Endothelial cell of umbilical vein (primary cell): Measurements from ENCODE around the gene COA4. TPM values are rescaled to one million over a fixed set of nuclear protein-coding genes. Genes with fewer than 3 reads are reported as not detected.

ENCODE experiments used
- BruUV-seq: library from RNA; stranded (reverse); fragments of 400-500 nt; replicated peaks from 2 replicates; lab custom pipeline; 2021; lab: Mats Ljungman, UMichigan
- CTCF ChIA-PET: fragments of 300-600, 350-600 bp; sonication (Branson Sonifier 250); formaldehyde crosslinking; loops from one replicate; lab custom pipeline; 2021; ENCODE audit warnings: antibody characterized with exemption, inconsistent platforms; lab: Charles Lee
- POLR2A ChIA-PET: fragments of 300-600, 350-600 bp; sonication (Branson Sonifier 250); formaldehyde crosslinking; loops from one replicate; lab custom pipeline; 2021; ENCODE audit warnings: antibody characterized with exemption, inconsistent platforms; lab: Charles Lee
- DNase-seq: peaks from one replicate; pipeline ENCODE4 v3.0.0-alpha.2; 2011; ENCODE audit warnings: low read depth, low spot score
- FAIRE-seq: peaks from 2 replicates; lab custom pipeline; 2011; peaks lifted over from hg19 to GRCh38; lab: Jason Lieb, UNC
- H2AFZ ChIP-seq: 2 replicates; pipeline ENCODE4 v1.6.0; 2012; ENCODE audit warnings: low read depth, low read length, control low read depth, inconsistent platforms
- H3K27ac ChIP-seq: 2 replicates; pipeline ENCODE4 v1.5.1; 2011; ENCODE audit warnings: low read depth, mild to moderate bottlenecking, control low read depth, low read length, moderate library complexity; ENCODE audit not compliant: insufficient read depth
- H3K27me3 ChIP-seq, 2 experiments: 2 replicates each; pipeline versions ENCODE4 v1.6.0 to v1.6.1; 2011; ENCODE audit warnings: low read length in 2 of 2, mixed read lengths in 1 of 2; ENCODE audit not compliant: control insufficient read depth in 2 of 2, insufficient read depth in 2 of 2
- H3K36me3 ChIP-seq, 2 experiments: 2 replicates in 1 of 2; 3 replicates in 1 of 2; pipeline ENCODE4 v1.5.1; 2011; ENCODE audit warnings: low read length in 2 of 2, mild to moderate bottlenecking in 1 of 2, moderate library complexity in 1 of 2; ENCODE audit not compliant: control insufficient read depth in 2 of 2, insufficient read depth in 2 of 2; ENCODE audit errors: extremely low read depth in 1 of 2
- H3K4me1 ChIP-seq: 3 replicates; pipeline ENCODE4 v1.5.1; 2011; ENCODE audit warnings: mild to moderate bottlenecking, low read length; ENCODE audit not compliant: control insufficient read depth, insufficient read depth; ENCODE audit errors: extremely low read depth
- H3K4me2 ChIP-seq: 2 replicates; pipeline ENCODE4 v1.6.1; 2011; ENCODE audit warnings: low read length, control low read depth, mixed read lengths; ENCODE audit not compliant: insufficient read depth
- H3K4me3 ChIP-seq, 3 experiments: fragments of 200-600 bp in 1 of 3; sonication (generic), shearing (Covaris generic) in 1 of 3; replicated peaks in 1 of 3; 2 replicates each; pipeline ENCODE4 v1.5.1; 2011 to 2016; ENCODE audit warnings: control low read depth in 3 of 3, low read length in 3 of 3, mild to moderate bottlenecking in 2 of 3, inconsistent platforms in 1 of 3, low read depth in 1 of 3, moderate library complexity in 1 of 3; ENCODE audit not compliant: insufficient read depth in 1 of 3
- H3K79me2 ChIP-seq: 2 replicates; pipeline ENCODE4 v1.6.0; 2012; ENCODE audit warnings: low read length, inconsistent platforms; ENCODE audit not compliant: control insufficient read depth, insufficient read depth
- H3K9ac ChIP-seq: replicated peaks from 2 replicates; pipeline ENCODE3; 2011; ENCODE audit warnings: low read length, control low read depth; ENCODE audit not compliant: insufficient read depth; ENCODE audit errors: extremely low read depth
- H3K9me1 ChIP-seq: replicated peaks from 3 replicates; pipeline ENCODE4 v1.6.0; 2011; ENCODE audit warnings: mild to moderate bottlenecking, low read length; ENCODE audit not compliant: control insufficient read depth, insufficient read depth; ENCODE audit errors: extremely low read depth
- H3K9me3 ChIP-seq: replicated peaks from 2 replicates; pipeline ENCODE4 v1.5.1; 2012; ENCODE audit warnings: low read length, inconsistent platforms; ENCODE audit not compliant: control insufficient read depth, insufficient read depth
- H4K20me1 ChIP-seq: replicated peaks from 2 replicates; pipeline ENCODE3; 2011; ENCODE audit warnings: mild to moderate bottlenecking, low read length; ENCODE audit not compliant: control insufficient read depth, insufficient read depth; ENCODE audit errors: extremely low read depth
- EZH2 ChIP-seq: IDR thresholded peaks from 2 replicates; pipeline ENCODE4 v1.6.1; 2012; ENCODE audit warnings: borderline replicate concordance, low read depth, mild to moderate bottlenecking, moderate library complexity, low read length, inconsistent platforms; ENCODE audit not compliant: severe bottlenecking
- FOS ChIP-seq: IDR thresholded peaks from 2 replicates; pipeline ENCODE4 v1.6.1; 2011; ENCODE audit warnings: mild to moderate bottlenecking, low read length, moderate library complexity, borderline replicate concordance; ENCODE audit not compliant: insufficient read depth
- GATA2 ChIP-seq: IDR thresholded peaks from 2 replicates; pipeline ENCODE4 v1.7.0; 2011; ENCODE audit warnings: low read depth, mild to moderate bottlenecking, moderate library complexity, mixed read lengths, low read length; ENCODE audit not compliant: insufficient read length, insufficient read depth
- MYC ChIP-seq: IDR thresholded peaks from one replicate; pipeline ENCODE4 v1.6.1; 2011; ENCODE audit warnings: mild to moderate bottlenecking, low read depth, low read length
- POLR2A ChIP-seq: IDR thresholded peaks from 2 replicates; pipeline ENCODE4 v1.6.1; 2012; ENCODE audit warnings: low read depth, mild to moderate bottlenecking, control low read depth, low read length
- POLR2AphosphoS5 ChIP-seq: IDR thresholded peaks from 2 replicates; pipeline ENCODE4 v1.6.1; 2012; ENCODE audit warnings: low read depth, mild to moderate bottlenecking, control low read depth, low read length, moderate library complexity; ENCODE audit not compliant: insufficient read depth
- dilution Hi-C: fragments of 300-500 bp; cut with MboI; formaldehyde crosslinking; loops from one replicate; pipeline ENCODE4 v1.15.0; 2019; ENCODE audit warnings: low sequenced_read_pairs; ENCODE audit not compliant: extremely low pct_ligation_motif_present
- intact Hi-C: fragments of 100-400 bp; cut with micrococcal nuclease; formaldehyde crosslinking; loops from one replicate; pipeline ENCODE4 v1.10.0; 2022
- polyA plus RNA-seq, 4 experiments: library from polyadenylated mRNA; depleted of rRNA in 3 of 4; stranded (reverse) in 3 of 4; unstranded in 1 of 4; fragments of >200 nt; gene quantifications; 2 replicates each; pipeline versions ENCODE4 v1.2.1 to v1.2.3, GENCODE V29; 2011 to 2012; ENCODE audit warnings: missing spikeins in 1 of 4
- total RNA-seq: library from RNA; stranded (reverse); gene quantifications from 2 replicates; pipeline ENCODE4 v1.2.3, GENCODE V29; 2021
- TF ChIP-seq, protein P1 (sequence below), 2 donors: IDR thresholded peaks; 1 replicate in 1 of 2; 2 replicates in 1 of 2; pipeline ENCODE4 v1.5.1; 2011; ENCODE audit warnings: low read length in 2 of 2, mild to moderate bottlenecking in 2 of 2, moderate library complexity in 2 of 2, control low read depth in 1 of 2, inconsistent platforms in 1 of 2, low read depth in 1 of 2; ENCODE audit not compliant: insufficient read depth in 1 of 2; ENCODE audit errors: extremely low read depth in 1 of 2
- TF ChIP-seq, protein P2 (sequence below): IDR thresholded peaks from 2 replicates; pipeline ENCODE4 v1.6.1; 2011; ENCODE audit not compliant: insufficient read depth, insufficient read length

Gene COA4
- total and polyA plus RNA-seq, 2 donors (not counting 3 experiments of a cell fraction or from before 2014, with no cell fraction given): 58.1 to 120 TPM

DNA sequence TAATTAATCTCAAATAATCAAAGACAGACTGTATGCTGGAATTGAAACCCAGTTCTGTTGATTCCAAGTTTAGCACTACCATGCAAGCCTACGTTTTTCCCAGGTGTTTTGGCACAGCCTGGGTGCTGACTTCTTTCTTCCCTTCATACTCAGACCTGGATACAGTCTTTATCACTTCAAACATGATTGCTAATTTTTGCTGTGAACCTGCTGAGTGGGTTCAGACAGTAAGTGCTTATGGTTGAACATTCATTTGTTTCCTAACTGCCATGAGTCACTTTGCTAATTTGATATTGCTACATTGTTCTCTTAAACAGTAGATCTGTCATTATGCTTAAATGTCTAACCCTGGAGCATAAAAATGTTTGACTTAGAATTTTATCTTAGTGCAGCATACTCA is 12.4 kb upstream of the COA4 start:
- Histone ChIP-seq H2AFZ (no peak overlapping the region), H3K9ac (no peak overlapping the region), H3K4me2 (no peak overlapping the region), H4K20me1 (no peaks in the 10 kb centered on the region), H3K9me3 (no peaks in the 10 kb centered on the region), H3K4me1 (no peaks in the 10 kb centered on the region), H3K36me3 (no peaks in the 10 kb centered on the region), H3K27ac (no peak overlapping the region), H3K27me3 (no peaks in the 10 kb centered on the region), H3K9me1 (no peaks in the 10 kb centered on the region), H3K79me2 (no peaks in the 10 kb centered on the region), H3K4me3 (no peak overlapping the region)
- FAIRE-seq (peak; percentile 69), DNase-seq (peak; percentile 49)
- no TSS peak for BruUV-seq
- intact Hi-C loops: no loop called here
- TF ChIP-seq MYC: no peak
- TF ChIP-seq, protein P1, sequence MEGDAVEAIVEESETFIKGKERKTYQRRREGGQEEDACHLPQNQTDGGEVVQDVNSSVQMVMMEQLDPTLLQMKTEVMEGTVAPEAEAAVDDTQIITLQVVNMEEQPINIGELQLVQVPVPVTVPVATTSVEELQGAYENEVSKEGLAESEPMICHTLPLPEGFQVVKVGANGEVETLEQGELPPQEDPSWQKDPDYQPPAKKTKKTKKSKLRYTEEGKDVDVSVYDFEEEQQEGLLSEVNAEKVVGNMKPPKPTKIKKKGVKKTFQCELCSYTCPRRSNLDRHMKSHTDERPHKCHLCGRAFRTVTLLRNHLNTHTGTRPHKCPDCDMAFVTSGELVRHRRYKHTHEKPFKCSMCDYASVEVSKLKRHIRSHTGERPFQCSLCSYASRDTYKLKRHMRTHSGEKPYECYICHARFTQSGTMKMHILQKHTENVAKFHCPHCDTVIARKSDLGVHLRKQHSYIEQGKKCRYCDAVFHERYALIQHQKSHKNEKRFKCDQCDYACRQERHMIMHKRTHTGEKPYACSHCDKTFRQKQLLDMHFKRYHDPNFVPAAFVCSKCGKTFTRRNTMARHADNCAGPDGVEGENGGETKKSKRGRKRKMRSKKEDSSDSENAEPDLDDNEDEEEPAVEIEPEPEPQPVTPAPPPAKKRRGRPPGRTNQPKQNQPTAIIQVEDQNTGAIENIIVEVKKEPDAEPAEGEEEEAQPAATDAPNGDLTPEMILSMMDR (IDR thresholded peaks at IDR 0.05; ENCODE audit: extremely low read depth in 1 of 2, insufficient read depth in 1 of 2, low read depth in 1 of 2, low read length in 2 of 2): no peak
- peak; percentile 47 for TF ChIP-seq FOS
- TF ChIP-seq EZH2: no peak
- TF ChIP-seq POLR2A: no peak
- no peak for TF ChIP-seq POLR2AphosphoS5
- peak; percentile 43 for TF ChIP-seq GATA2
- TF ChIP-seq, protein P2, sequence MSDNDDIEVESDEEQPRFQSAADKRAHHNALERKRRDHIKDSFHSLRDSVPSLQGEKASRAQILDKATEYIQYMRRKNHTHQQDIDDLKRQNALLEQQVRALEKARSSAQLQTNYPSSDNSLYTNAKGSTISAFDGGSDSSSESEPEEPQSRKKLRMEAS: no peak
- CTCF ChIA-PET: interaction anchor here (1.0 to 1.9 kb wide), 2 partner anchors 16 to 43 kb away, joined by 3 to 4 read pairs; no protein-coding TSS in a partner anchor
- POLR2A ChIA-PET: no interaction called here
- dilution Hi-C loops: no loop called here
